Measurements from ENCODE around the gene DOK6.

The DOK6 gene

DNA sequence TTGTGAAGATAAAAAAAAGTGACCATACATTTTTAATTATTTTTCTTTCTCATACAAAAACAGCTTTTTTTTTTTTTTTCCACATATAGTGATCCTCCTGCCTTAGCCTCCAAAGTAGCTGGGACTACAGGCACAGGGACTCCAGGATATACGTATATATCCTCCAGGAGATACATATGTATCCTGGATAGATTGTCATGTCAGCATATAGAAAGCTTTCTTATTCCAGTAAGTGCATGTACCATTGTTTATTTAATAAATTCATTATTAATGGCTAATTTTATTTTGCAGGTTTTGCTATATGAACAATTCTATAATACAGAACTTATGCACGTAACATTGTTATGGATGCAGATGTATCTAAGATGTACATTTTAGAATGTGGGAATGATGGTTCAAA is 138.7 kb downstream of the DOK6 start:
- no peak for DNase-seq (ENCODE audit: low read depth)

DNA sequence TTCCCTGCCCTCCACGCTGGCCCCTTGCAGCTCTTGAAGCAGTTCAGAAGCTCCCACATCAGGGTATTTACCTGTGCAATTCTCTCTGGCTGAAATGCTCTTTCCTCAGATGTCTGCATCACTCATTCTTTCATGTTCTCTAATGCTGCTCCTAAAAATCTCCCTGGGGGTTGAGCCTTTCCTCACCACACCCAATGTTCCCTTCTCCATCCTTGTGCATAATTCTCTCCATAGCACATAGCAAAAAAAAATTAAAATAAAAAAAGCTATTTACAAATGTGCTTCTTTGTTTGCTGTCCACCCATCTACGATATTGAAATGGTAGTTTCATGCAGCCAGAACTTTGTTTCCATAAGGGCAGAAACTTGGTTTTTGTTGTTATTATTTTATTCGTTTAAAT is 155.5 kb downstream of the DOK6 start:
- no peak for DNase-seq (ENCODE audit: low read depth)

- DNase-seq (ENCODE audit: low read depth): peak; percentile 25
These were observed 156.6 kb downstream of the DOK6 start for GRCh38 chr18:69557282-69557681.

DNA sequence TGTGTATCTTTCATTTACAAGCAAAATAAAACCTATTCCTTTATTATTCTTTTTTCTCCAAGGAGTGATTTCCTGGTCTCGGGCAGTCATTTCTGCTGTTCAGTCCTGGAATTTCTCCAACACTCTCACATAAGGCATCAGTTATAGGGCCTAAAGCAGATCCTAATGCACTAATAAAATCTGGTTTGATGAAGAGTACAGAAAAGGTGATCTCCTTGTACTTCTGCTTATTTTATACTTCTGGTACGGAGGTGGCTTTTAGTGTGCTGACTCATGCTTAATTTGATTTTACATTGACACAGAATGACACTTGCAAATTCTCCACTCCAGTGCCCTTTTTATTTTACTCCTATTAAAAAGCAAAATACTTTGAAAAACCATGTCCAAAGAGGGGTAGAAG is 157.4 kb downstream of the DOK6 start:
- no peak for DNase-seq (ENCODE audit: low read depth)

- peak; percentile 5 for DNase-seq (ENCODE audit: low read depth)
These were observed 158.9 kb downstream of the DOK6 start for GRCh38 chr18:69559604-69560003.

DNA sequence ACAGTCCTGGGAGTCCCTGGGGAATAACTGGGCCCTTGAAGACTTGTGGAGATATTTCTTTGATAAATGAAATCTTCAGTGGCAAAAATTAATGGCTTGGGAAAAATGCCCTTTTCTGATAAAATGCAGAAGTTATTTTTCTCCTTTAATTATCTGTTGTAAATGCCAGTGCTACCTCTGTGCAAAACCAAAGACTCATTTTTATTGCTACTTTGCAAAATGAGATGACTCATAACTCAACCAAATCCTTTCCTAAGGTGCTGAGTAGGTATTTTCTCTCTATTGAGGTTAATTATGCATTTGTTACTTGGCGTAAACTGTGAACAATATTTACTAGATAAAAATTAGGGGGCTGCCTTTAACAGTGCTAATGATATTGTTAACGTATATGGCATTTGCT is 163.9 kb downstream of the DOK6 start:
- DNase-seq (ENCODE audit: low read depth): no peak

DNA sequence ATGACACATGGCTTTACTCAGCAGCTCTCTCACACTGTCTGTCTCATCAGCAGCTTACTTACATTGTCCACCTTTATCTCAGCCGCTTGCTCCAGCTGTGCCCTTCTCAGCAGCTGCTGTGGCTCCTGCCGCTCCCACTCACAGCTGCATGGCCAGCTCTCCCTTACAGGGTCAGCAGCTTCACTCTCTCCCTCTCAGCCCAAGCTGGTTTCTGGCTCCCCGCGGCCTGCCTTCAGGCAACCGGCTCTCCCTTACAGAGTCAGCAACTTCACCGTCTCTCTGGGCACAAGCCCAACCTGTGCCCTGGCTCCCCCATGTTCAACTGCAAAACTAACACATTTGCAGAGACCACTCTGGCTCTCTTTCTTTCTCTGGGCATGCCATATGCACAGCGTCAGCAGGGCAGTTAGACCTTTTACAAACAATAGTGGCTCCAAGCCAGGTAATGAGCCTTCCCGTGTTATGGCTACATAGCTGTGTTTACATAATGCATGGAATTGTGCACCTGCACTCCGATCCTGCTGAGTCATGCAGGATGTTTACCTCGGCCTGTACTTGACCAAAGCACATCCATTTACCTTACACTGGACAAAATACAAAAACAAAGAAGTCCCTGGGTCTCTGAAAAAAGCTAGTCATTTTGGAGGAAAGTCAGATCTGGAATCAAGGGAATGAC is 167.3 kb downstream of the DOK6 start:
- peak; percentile 3 for DNase-seq (ENCODE audit: low read depth)

GRCh38 chr18:69569133-69569532 is 168.4 kb downstream of the DOK6 start:
- DNase-seq (ENCODE audit: low read depth): no peak

- peak; percentile 44 for DNase-seq (ENCODE audit: low read depth)
These were observed 173.7 kb downstream of the DOK6 start for GRCh38 chr18:69574401-69574800.

DNA sequence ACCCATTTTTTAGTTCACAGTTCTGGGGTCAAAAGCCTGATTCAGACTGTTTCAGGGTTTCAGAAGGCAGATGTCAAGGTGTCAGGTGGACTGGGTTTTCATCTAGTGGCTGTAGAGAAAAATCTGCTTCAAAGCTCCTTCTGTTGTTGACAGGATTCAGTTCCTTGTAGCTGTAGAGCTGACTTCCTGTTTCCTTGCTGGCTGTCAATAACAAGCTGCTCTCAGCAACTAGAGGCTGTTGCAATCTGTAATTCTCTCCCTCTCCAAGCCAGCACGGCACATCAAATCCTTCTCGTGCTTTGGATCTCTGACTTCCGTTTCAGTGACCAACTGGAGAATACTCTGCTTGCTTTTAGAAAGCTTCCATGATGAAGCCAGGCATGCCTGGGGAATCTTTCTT is 179.4 kb downstream of the DOK6 start:
- peak; percentile 78 for DNase-seq (ENCODE audit: low read depth)

- DNase-seq (ENCODE audit: low read depth): no peak
These were observed 183.7 kb downstream of the DOK6 start for GRCh38 chr18:69584429-69584828.

GRCh38 chr18:69585696-69586095 is 185.0 kb downstream of the DOK6 start:
- no peak for DNase-seq (ENCODE audit: low read depth)

GRCh38 chr18:69586537-69586936 is 185.8 kb downstream of the DOK6 start:
- no peak for DNase-seq (ENCODE audit: low read depth)

DNA sequence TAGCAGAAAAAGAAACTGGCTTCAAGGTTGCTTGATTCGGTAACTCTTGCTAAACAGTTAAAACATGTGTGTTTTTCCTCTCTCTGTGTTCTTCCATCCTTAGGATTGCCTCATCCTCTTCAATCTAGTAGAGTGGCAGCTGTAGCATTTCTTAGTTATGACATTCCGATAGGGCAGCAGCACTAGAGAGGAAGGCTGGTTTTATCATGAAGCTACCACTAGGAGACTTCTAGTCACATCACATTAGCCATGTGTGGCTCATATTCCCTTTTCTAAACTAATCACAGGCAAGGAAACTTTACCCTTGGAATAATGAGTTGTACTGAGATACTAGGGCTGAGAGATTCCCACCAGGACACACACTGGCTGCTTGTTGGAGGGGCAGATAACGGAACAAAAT is 187.6 kb downstream of the DOK6 start:
- DNase-seq (ENCODE audit: low read depth): peak; percentile 33

- peak; percentile 76 for DNase-seq (ENCODE audit: low read depth)
These were observed 189.5 kb downstream of the DOK6 start for GRCh38 chr18:69590150-69590549.

DNA sequence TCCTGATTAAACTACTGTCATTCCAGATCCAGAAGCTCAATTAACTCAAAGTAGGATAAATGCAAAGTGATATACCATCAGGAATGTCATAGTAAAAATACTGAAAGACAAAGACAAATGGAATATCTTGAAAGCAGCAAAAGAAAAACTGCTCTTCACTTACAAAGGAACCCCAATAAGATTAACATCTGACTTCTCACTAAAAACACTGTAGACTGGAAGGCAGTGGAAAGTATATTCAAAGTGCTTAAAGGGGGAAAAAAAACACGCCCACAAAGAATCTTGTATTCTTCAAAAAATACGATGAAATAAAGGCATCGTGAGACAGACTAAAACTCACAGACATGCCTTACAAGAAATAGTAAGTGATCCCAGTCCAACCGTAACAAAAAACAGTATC is 195.7 kb downstream of the DOK6 start:
- no peak for DNase-seq (ENCODE audit: low read depth)

- DNase-seq (ENCODE audit: low read depth): no peak
These were observed 196.9 kb downstream of the DOK6 start for GRCh38 chr18:69597561-69597960.

- DNase-seq (ENCODE audit: low read depth): no peak
These were observed 198.7 kb downstream of the DOK6 start for GRCh38 chr18:69599377-69599776.

- DNase-seq (ENCODE audit: low read depth): no peak
These were observed 211.6 kb downstream of the DOK6 start for GRCh38 chr18:69612242-69612641.

GRCh38 chr18:69616114-69616513 is 215.4 kb downstream of the DOK6 start:
- DNase-seq (ENCODE audit: low read depth): no peak

DNA sequence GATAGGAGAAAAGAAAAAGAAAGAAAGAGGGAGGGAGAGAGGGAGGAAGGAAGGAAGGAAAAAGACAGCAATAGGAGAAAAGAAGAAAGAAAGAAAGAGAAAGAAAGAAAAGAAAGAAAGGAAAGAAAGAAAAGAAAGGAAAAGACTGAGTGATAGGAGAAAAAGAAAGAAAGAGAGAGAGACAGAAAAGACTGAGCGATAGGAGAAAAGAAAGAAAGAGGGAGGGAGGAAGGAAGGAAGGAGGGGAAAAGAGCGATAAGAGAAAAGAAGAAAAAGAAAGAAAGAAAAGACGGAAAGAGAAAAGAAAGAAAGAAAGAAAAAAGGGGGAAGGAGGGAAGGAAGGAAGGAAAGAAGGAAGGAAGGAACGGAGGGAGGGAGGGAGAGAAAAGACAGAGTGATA is 216.7 kb downstream of the DOK6 start:
- DNase-seq (ENCODE audit: low read depth): no peak

GRCh38 chr18:69617888-69618287 is 217.2 kb downstream of the DOK6 start:
- DNase-seq (ENCODE audit: low read depth): peak; percentile 45

DNA sequence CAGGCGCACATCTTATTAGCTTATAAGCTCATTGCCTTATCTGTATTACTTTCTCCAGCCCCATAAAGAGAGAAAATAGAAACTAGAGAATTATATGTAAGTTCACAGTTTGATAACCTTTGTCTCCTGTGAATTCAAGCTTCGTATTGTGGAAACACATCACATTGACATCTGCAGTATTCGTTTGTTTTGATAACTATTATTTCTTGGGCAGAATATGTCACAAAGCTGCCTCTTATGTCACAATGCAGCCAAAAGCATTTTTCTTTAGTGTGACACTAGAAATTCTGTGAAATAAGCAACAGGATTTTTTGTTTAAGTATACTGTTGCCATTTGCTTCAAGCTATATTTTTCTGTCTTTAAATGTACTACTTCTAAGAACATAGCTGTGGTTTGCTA is 221.5 kb downstream of the DOK6 start:
- DNase-seq (ENCODE audit: low read depth): no peak

- DNase-seq (ENCODE audit: low read depth): no peak
These were observed 222.3 kb downstream of the DOK6 start for GRCh38 chr18:69622961-69623360.

DNA sequence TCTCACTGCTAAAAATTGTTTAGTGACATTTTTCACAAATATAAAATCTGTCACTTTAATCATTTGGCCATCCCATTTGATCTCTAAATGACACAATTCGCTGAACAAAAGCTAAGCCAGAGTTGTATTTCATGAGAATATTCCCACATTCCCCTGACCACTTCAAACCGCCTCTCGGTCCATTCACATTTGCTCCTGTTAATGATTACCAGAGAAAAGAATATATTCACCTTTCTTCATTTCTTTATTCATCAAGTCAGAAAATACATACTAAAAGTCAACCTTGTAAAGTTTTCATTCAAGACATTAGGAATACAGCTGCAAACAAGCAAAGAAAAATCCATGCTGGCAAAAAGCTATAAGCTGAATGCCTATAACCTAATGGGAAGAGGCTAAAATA is 225.5 kb downstream of the DOK6 start:
- no peak for DNase-seq (ENCODE audit: low read depth)
